Fibroblast of skin of left quadriceps (primary cell): ENCODE results near the gene SCN5A.

Source experiments
- DNase-seq, 2 experiments: peaks; one replicate each; pipeline ENCODE4 v3.0.0-alpha.2; 2013; ENCODE audit warnings: low read depth in 2 of 2

SCN5A gene

GRCh38 chr3:38622336-38622735 is 27.2 kb downstream of the SCN5A start:
- DNase-seq: no peak

- DNase-seq: no peak
These were observed 29.3 kb downstream of the SCN5A start for GRCh38 chr3:38620236-38620635.

GRCh38 chr3:38618343-38618742 is 31.1 kb downstream of the SCN5A start:
- no peak for DNase-seq

- no peak for DNase-seq
These were observed 31.9 kb downstream of the SCN5A start for GRCh38 chr3:38617586-38617985.

- no peak for DNase-seq
These were observed 32.4 kb downstream of the SCN5A start for GRCh38 chr3:38617137-38617536.

- no peak for DNase-seq
These were observed 32.8 kb downstream of the SCN5A start for GRCh38 chr3:38616658-38617057.

GRCh38 chr3:38616111-38616510 is 33.4 kb downstream of the SCN5A start:
- DNase-seq: no peak

GRCh38 chr3:38614651-38615352 is 34.7 kb downstream of the SCN5A start:
- no peak for DNase-seq

GRCh38 chr3:38614091-38614490 is 35.4 kb downstream of the SCN5A start:
- DNase-seq: no peak

GRCh38 chr3:38613426-38613825 is 36.1 kb downstream of the SCN5A start:
- DNase-seq: no peak

GRCh38 chr3:38611866-38612265 is 37.6 kb downstream of the SCN5A start:
- DNase-seq: no peak

- DNase-seq: no peak
These were observed 38.6 kb downstream of the SCN5A start for GRCh38 chr3:38610934-38611333.

- DNase-seq: no peak
These were observed 39.1 kb downstream of the SCN5A start for GRCh38 chr3:38610436-38610835.

- DNase-seq: no peak
These were observed 39.9 kb downstream of the SCN5A start for GRCh38 chr3:38609386-38610111.

- DNase-seq: no peak
These were observed 40.5 kb downstream of the SCN5A start for GRCh38 chr3:38608961-38609360.

- no peak for DNase-seq
These were observed 41.3 kb downstream of the SCN5A start for GRCh38 chr3:38608086-38608775.

- DNase-seq: no peak
These were observed 42.9 kb downstream of the SCN5A start for GRCh38 chr3:38606561-38606960.

- DNase-seq: no peak
These were observed 43.5 kb downstream of the SCN5A start for GRCh38 chr3:38605981-38606380.

GRCh38 chr3:38604246-38604645 is 45.2 kb downstream of the SCN5A start:
- no peak for DNase-seq

- no peak for DNase-seq
These were observed 45.8 kb downstream of the SCN5A start for GRCh38 chr3:38603731-38604131.

- no peak for DNase-seq
These were observed 46.8 kb downstream of the SCN5A start for GRCh38 chr3:38602576-38603250.

GRCh38 chr3:38601956-38602550 is 47.4 kb downstream of the SCN5A start:
- no peak for DNase-seq
